Mucosa of rectum (tissue), 2 donors: Measurements from ENCODE around the gene CGB1.
"Not testable (repeated sequence)": the region's sequence is repeated elsewhere in the genome, so short reads cannot be mapped to it uniquely, and the experiment has no call there.

Source experiments
- H3K27ac ChIP-seq, 2 donors: one replicate each; pipeline ENCODE4 v1.7.0; 2013; ENCODE audit warnings: inconsistent platforms in 2 of 2, low read depth in 2 of 2, low read length in 2 of 2
- H3K27me3 ChIP-seq, 2 donors: one replicate each; pipeline ENCODE4 v1.7.0; 2013; ENCODE audit warnings: low read length in 2 of 2; ENCODE audit not compliant: control insufficient read depth in 2 of 2, insufficient read depth in 2 of 2
- H3K36me3 ChIP-seq, 2 donors: one replicate each; pipeline ENCODE4 v1.7.0; 2013; ENCODE audit warnings: low read length in 2 of 2; ENCODE audit not compliant: control insufficient read depth in 2 of 2, insufficient read depth in 2 of 2
- H3K4me1 ChIP-seq, 2 donors: one replicate each; pipeline ENCODE4 v1.7.0; 2013; ENCODE audit warnings: low read length in 2 of 2, mild to moderate bottlenecking in 1 of 2; ENCODE audit not compliant: control insufficient read depth in 2 of 2, insufficient read depth in 2 of 2
- H3K4me3 ChIP-seq, 2 donors: one replicate each; pipeline ENCODE4 v1.7.0; 2013; ENCODE audit warnings: low read length in 2 of 2
- H3K9ac ChIP-seq, 2 donors: one replicate each; pipeline ENCODE4 v1.7.0; 2013; ENCODE audit warnings: low read length in 2 of 2, low read depth in 1 of 2, mild to moderate bottlenecking in 1 of 2
- H3K9me3 ChIP-seq, 2 donors: one replicate each; pipeline ENCODE4 v1.7.0; 2013; ENCODE audit warnings: low read length in 2 of 2; ENCODE audit not compliant: control insufficient read depth in 2 of 2
- donor health status: healthy.
- donor health status: Normal muscosa, but diverticular disease.

CGB1 gene

DNA sequence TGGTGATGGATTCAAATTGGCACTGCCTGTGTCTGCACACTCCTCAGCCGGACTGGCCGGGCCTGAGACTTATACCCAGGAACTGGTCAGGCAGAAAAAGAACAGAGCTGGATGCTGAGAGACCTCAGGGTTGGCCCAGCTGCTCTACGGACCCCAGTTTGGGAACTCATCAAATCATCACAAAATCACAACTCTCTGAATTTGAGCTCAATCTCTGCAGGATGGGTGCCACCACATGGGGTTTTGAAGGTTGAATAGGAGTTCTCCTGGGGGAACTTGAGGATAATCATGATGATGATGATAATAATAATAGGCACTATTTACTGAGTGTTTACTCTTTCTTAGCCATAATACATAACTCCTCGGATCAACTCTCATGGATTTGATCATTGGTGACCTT, 6.0 kb upstream of the CGB1 start:
- not testable (repeated sequence) for H3K4me3 ChIP-seq, H3K36me3 ChIP-seq, H3K9me3 ChIP-seq, H3K27ac ChIP-seq, H3K9ac ChIP-seq, H3K27me3 ChIP-seq, H3K4me1 ChIP-seq

DNA sequence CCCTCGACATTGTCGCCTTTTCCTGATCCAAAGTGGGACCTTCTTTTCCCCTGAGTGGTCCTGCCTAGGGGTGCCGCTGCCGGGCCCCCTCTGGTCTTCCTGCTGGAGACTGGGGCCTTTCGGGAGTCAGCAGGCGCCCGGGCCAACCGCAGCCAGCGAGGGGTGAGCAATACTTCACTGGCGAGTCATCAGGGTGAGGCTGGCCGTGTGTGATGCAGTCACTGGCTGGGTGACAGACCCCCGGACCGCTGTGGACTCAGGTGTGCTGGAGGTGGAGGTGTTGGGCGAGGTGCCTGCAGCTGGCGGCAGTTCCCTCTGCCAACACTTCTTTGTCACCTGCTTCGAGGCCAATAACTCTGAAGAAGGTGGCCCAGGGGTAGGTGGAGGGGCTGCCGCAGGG, 5.5 kb upstream of the CGB1 start:
- no peak overlapping the region for H3K27ac ChIP-seq
- H3K4me1 ChIP-seq: no peaks in the 10 kb centered on the region
- no peak overlapping the region for H3K9ac ChIP-seq
- no peaks in the 10 kb centered on the region for H3K36me3 ChIP-seq
- H3K9me3 ChIP-seq: no peaks in the 10 kb centered on the region
- no peak overlapping the region for H3K4me3 ChIP-seq
- no peaks in the 10 kb centered on the region for H3K27me3 ChIP-seq

DNA sequence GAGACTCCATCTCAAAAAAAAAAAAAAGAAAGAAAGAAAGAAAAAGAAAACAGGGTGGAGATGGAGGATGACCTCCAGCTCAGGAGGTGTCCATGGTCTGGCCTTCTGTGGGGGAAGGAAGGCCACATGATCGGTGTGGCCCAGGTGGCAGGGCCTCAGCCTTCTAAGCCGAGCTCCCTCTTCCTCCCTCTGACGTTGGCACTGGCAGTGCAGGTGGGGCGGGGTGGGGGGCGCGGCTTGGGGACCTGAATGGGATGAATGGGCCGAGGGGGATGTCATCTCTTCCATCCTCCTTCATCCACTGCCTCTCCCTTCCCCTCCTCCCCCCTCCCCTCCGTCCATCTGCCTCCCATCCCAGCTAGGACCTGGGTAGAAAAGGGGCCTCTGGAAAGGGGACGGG, 3.0 kb upstream of the CGB1 start:
- H3K36me3 ChIP-seq, H3K9me3 ChIP-seq, H3K4me3 ChIP-seq, H3K9ac ChIP-seq, H3K27ac ChIP-seq, H3K4me1 ChIP-seq, H3K27me3 ChIP-seq: not testable (repeated sequence)

DNA sequence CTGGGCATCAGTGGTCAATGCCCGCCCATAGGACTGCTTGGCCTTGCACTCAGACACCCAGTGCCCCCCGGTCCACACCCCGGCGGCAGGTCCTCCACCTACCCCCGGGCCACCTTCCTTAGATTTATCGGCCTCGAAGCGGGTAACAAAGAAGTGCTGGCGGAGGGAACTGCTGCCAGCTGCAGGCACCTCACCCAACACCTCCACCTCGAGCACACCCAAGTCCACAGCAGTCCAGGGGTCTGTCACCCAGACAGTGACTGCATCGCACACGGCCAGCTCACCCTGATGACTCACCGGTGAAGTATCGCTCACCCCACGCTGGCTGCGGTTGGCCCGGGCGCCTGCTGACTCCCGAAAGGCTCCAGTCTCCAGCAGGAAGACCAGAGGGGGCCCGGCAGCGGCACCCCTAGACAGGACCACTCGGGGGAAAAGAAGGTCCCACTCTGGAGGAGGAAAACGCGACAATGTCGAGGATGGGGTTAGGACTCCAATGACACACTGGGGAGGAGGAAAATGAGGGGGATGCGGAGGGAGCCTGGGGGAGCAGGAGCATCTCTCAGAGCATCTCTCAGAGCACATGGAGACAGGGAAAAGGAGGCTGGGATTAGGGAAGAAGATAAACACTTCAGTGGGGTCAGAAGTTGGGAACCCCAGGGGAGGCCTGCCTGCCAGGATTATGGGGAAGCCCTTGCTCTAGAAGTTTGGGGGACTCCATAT, 2.0 kb upstream of the CGB1 start:
- not testable (repeated sequence) for H3K4me1 ChIP-seq, H3K27ac ChIP-seq, H3K9ac ChIP-seq, H3K9me3 ChIP-seq, H3K4me3 ChIP-seq, H3K36me3 ChIP-seq, H3K27me3 ChIP-seq

DNA sequence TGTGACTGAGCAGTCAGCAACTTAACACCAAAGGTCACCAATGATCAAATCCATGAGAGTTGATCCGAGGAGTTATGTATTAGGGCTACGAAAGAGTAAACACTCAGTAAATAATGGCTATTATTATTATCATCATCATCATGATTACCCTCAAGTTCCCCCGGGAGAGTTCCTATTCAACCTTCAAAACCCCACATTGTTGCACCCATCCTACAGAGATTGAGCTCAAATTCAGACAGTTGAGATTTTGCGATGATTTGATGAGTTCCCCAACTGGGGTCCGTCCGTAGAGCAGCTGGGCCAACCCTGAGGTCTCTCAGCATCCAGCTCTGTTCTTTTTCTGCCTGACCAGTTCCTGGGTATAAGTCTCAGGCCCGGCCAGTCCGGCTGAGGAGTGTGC, 1.4 kb upstream of the CGB1 start:
- not testable (repeated sequence) for H3K4me1 ChIP-seq, H3K9me3 ChIP-seq, H3K36me3 ChIP-seq, H3K27me3 ChIP-seq, H3K4me3 ChIP-seq, H3K9ac ChIP-seq, H3K27ac ChIP-seq

DNA sequence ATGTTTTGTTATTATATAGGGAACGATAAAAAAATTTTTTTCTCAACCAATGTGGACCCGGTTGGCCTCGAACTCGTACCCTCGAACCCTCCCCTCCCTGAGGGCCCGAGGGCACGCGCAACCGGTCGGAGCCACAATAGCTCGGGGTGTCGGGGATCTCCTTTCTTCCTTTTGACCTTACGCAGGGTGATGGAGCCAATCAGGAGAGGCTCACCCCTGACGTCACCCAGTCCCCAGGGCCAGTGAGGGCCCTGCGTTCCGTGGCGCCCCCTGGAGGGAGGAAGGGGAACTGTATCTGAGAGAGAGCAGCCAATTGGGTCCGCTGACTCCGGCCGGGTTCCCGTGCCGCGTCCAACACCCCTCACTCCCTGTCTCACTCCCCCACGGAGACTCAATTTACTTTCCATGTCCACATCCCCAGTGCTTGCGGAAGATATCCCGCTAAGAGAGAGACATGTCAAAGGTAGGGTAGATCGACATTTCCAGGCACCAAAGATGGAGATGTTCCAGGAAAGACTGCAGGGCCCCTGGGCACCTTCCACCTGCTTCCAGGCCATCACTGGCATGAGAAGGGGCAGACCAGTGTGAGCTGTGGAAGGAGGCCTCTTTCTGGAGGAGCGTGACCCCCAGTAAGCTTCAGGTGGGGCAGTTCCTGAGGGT, 4.9 kb downstream of the CGB1 start, which contains the start of gene CGB2:
Gene CGB2 (plus strand): TSS at position 249 of the 660 bp plus-strand sequence. CDS start 206 bp downstream, at position 455.
- not testable (repeated sequence) for H3K9ac ChIP-seq, H3K4me3 ChIP-seq, H3K27ac ChIP-seq, H3K36me3 ChIP-seq, H3K9me3 ChIP-seq, H3K4me1 ChIP-seq, H3K27me3 ChIP-seq

DNA sequence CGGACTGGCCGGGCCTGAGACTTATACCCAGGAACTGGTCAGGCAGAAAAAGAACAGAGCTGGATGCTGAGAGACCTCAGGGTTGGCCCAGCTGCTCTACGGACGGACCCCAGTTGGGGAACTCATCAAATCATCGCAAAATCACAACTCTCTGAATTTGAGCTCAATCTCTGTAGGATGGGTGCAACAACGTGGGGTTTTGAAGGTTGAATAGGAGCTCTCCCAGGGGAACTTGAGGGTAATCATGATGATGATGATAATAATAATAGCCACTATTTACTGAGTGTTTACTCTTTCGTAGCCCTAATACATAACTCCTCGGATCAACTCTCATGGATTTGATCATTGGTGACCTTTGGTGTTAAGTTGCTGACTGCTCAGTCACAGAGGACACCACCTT, 6.4 kb downstream of the CGB1 start:
- H3K4me1 ChIP-seq, H3K27ac ChIP-seq: not testable (repeated sequence)

DNA sequence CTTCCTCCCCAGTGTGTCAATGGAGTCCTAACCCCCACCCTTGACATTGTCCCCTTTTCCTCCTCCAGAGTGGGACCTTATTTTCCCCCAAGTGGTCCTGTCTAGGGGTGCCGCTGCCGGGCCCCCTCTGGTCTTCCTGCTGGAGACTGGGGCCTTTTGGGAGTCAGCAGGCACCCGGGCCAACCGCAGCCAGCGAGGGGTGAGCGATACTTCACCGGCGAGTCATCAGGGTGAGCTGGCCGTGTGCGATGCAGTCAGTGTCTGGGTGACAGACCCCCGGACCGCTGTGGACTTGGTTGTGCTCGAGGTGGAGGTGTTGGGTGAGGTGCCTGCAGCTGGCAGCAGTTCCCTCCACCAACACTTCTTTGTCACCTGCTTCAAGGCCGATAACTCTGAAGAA, 6.9 kb downstream of the CGB1 start:
- H3K9me3 ChIP-seq, H3K36me3 ChIP-seq, H3K4me3 ChIP-seq, H3K9ac ChIP-seq, H3K27me3 ChIP-seq, H3K4me1 ChIP-seq, H3K27ac ChIP-seq: not testable (repeated sequence)

More for the DNA sequence above, 6.4 kb downstream of the CGB1 start:
- H3K36me3 ChIP-seq, H3K4me3 ChIP-seq, H3K9ac ChIP-seq, H3K9me3 ChIP-seq, H3K27me3 ChIP-seq: not testable (repeated sequence)

DNA sequence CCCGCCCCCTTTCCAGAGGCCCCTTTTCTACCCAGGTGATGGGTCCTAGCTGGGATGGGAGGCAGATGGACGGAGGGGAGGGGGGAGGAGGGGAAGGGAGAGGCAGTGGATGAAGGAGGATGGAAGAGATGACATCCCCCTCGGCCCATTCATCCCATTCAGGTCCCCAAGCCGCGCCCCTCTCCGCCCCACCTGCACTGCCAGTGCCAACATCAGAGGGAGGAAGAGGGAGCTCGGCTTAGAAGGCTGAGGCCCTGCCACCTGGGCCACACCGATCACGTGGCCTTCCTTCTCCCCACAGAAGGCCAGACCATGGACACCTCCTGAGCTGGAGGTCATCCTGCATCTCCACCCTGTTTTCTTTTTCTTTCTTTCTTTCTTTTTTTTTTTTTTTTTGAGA, 8.0 kb downstream of the CGB1 start:
- not testable (repeated sequence) for H3K9me3 ChIP-seq, H3K9ac ChIP-seq, H3K4me1 ChIP-seq, H3K4me3 ChIP-seq, H3K36me3 ChIP-seq, H3K27me3 ChIP-seq, H3K27ac ChIP-seq

DNA sequence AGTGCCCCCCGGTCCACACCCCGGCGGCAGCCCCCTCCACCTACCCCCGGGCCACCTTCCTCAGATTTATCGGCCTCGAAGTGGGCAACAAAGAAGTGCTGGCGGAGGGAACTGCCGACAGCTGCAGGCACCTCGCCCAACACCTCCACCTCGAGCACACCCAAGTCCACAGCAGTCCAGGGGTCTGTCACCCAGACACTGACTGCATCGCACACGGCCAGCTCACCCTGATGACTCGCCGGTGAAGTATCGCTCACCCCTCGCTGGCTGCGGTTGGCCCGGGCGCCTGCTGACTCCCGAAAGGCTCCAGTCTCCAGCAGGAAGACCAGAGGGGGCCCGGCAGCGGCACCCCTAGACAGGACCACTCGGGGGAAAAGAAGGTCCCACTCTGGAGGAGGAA, 11.1 kb downstream of the CGB1 start:
- H3K9me3 ChIP-seq, H3K27me3 ChIP-seq, H3K4me3 ChIP-seq, H3K4me1 ChIP-seq, H3K36me3 ChIP-seq, H3K27ac ChIP-seq, H3K9ac ChIP-seq: not testable (repeated sequence)
